CD4-positive, alpha-beta T cell (primary cell): Measurements from ENCODE around the gene COMTD1. TPM values are rescaled to one million over a fixed set of nuclear protein-coding genes. Genes with fewer than 3 reads are reported as not detected.
"Not testable (repeated sequence)": the region's sequence is repeated elsewhere in the genome, so short reads cannot be mapped to it uniquely, and the experiment has no call there.

Experiments used
- ATAC-seq: fragments of 200-7000 bp; cut with Tn5 transposase; one replicate; pipeline ENCODE4 v1.10.0; 2022; ENCODE audit warnings: mild to moderate bottlenecking; ENCODE audit not compliant: poor library complexity
- CTCF ChIA-PET: fragments of 350-600 bp; sonication (Branson Sonifier 250); formaldehyde crosslinking; loops from one replicate; lab custom pipeline; 2021; ENCODE audit warnings: antibody characterized with exemption, inconsistent platforms; lab: Charles Lee
- POLR2A ChIA-PET: fragments of 350-600 bp; sonication (Branson Sonifier 250); formaldehyde crosslinking; loops from one replicate; lab custom pipeline; 2021; ENCODE audit warnings: antibody characterized with exemption, inconsistent platforms; lab: Charles Lee
- DNase-seq, 14 experiments: peaks; one replicate each; pipeline ENCODE4 v3.0.0-alpha.2; 2013 to 2020; ENCODE audit warnings: mixed read lengths in 2 of 14
- H3K27ac ChIP-seq, 2 donors: one replicate each; pipeline versions ENCODE4 v1.5.1 to v1.7.0; 2013; ENCODE audit warnings: low read length in 2 of 2, low read depth in 1 of 2, mild to moderate bottlenecking in 1 of 2
- H3K27me3 ChIP-seq, 2 experiments: 1 replicate in 1 of 2; 2 replicates in 1 of 2; pipeline versions ENCODE4 v1.6.1 to v1.7.0; 2013; ENCODE audit warnings: low read length in 2 of 2, control low read depth in 1 of 2, mild to moderate bottlenecking in 1 of 2, moderate library complexity in 1 of 2; ENCODE audit not compliant: insufficient read depth in 2 of 2, control insufficient read depth in 1 of 2
- H3K36me3 ChIP-seq: one replicate; pipeline ENCODE4 v1.6.1; 2013; ENCODE audit warnings: low read length, control low read depth; ENCODE audit not compliant: insufficient read depth
- H3K4me1 ChIP-seq: one replicate; pipeline ENCODE4 v1.6.1; 2013; ENCODE audit warnings: low read length, control low read depth; ENCODE audit not compliant: insufficient read depth
- H3K4me3 ChIP-seq: one replicate; pipeline ENCODE4 v1.5.1; 2013; ENCODE audit warnings: mild to moderate bottlenecking, low read length, moderate library complexity
- H3K9me3 ChIP-seq, 2 experiments: 1 replicate in 1 of 2; 2 replicates in 1 of 2; pipeline versions ENCODE4 v1.6.1 to v1.7.0; 2013; ENCODE audit warnings: low read length in 2 of 2, mild to moderate bottlenecking in 2 of 2, control low read depth in 1 of 2, moderate library complexity in 1 of 2; ENCODE audit not compliant: control insufficient read depth in 1 of 2, insufficient read depth in 1 of 2
- H3K27ac Mint-ChIP-seq: one replicate; pipeline ENCODE4 v1.8.0; 2020; ENCODE audit warnings: mixed read lengths
- H3K27me3 Mint-ChIP-seq: one replicate; pipeline ENCODE4 v1.8.0; 2021; ENCODE audit warnings: mixed read lengths
- H3K36me3 Mint-ChIP-seq: one replicate; pipeline ENCODE4 v1.8.0; 2021; ENCODE audit warnings: low read depth, mixed read lengths
- H3K4me1 Mint-ChIP-seq: one replicate; pipeline ENCODE4 v1.8.0; 2021; ENCODE audit warnings: low read depth, mixed read lengths
- H3K4me3 Mint-ChIP-seq: one replicate; pipeline ENCODE4 v1.8.0; 2020; ENCODE audit warnings: mild to moderate bottlenecking, mixed read lengths
- H3K9me3 Mint-ChIP-seq: one replicate; pipeline ENCODE4 v1.8.0; 2020; ENCODE audit warnings: mixed read lengths
- CTCF ChIP-seq: fragments of 200-600 bp; IDR thresholded peaks from one replicate; pipeline ENCODE4 v1.8.0; 2022; ENCODE audit warnings: antibody characterized with exemption, mild to moderate bottlenecking
- intact Hi-C, 2 experiments: fragments of 100-400 bp; cut with DNase I in 1 of 2; cut with micrococcal nuclease in 1 of 2; formaldehyde crosslinking; loops; one replicate each; pipeline versions ENCODE4 v1.15.1 to v1.9.0; 2023 to 2025; cut with DNase I, micrococcal nuclease
- total RNA-seq, 174 experiments: library from RNA in 2 of 174; stranded (reverse) in 2 of 174; gene quantifications; one replicate each; pipeline ENCODE4 v1.2.3 and lab custom pipeline; 2021 to 2026

Gene COMTD1
- total RNA-seq, 2 experiments from 2014 or later: 9.5 to 10.5 TPM

GRCh38 chr10:75226656-75227055 lies 9.1 kb downstream of the COMTD1 start:
- ChIA-PET CTCF (interaction anchor here (3.1 to 3.6 kb wide), 2 partner anchors 9 to 39 kb away, joined by 13 to 16 read pairs; partner anchors contain the start of gene COMTD1), POLR2A (interaction anchor here (1.8 to 7.1 kb wide), 2 partner anchors 16 to 39 kb away, joined by 4 to 56 read pairs; partner anchors contain the start of gene VDAC2)
- Mint-ChIP-seq H3K4me3 (no peak overlapping the region), H3K27ac (peak overlapping the region; percentile 53), H3K27me3 (no peaks in the 10 kb centered on the region), H3K4me1 (peaks cover 66% of the 10 kb centered on the region), H3K9me3 (no peaks in the 10 kb centered on the region), H3K36me3 (peaks cover 90% of the 10 kb centered on the region)
- H3K36me3 ChIP-seq: peaks cover 86% of the 10 kb centered on the region
- ATAC-seq (no peak), DNase-seq (no peak)
- TF ChIP-seq CTCF: no peak
- H3K4me3 ChIP-seq: no peak overlapping the region
- H3K9me3 ChIP-seq: no peaks in the 10 kb centered on the region
- intact Hi-C loops: no loop called here
- peak overlapping the region in 1 of 2 donors; percentile 32 for H3K27ac ChIP-seq
- no peaks in the 10 kb centered on the region for H3K27me3 ChIP-seq
- peaks cover 19% of the 10 kb centered on the region for H3K4me1 ChIP-seq

- intact Hi-C loops: no loop called here
- Histone ChIP-seq H3K27me3 (no peaks in the 10 kb centered on the region), H3K27ac (no peak overlapping the region), H3K9me3 (no peaks in the 10 kb centered on the region), H3K36me3 (peaks cover 86% of the 10 kb centered on the region), H3K4me1 (peaks cover 19% of the 10 kb centered on the region), H3K4me3 (no peak overlapping the region)
- H3K9me3 Mint-ChIP-seq: no peaks in the 10 kb centered on the region
- ATAC-seq: no peak
- no peak for DNase-seq
- H3K4me3 Mint-ChIP-seq: no peak overlapping the region
- H3K27ac Mint-ChIP-seq: peak overlapping the region; percentile 53
- peaks cover 90% of the 10 kb centered on the region for H3K36me3 Mint-ChIP-seq
- TF ChIP-seq CTCF: no peak
- H3K4me1 Mint-ChIP-seq: peaks cover 62% of the 10 kb centered on the region
- ChIA-PET CTCF (interaction anchor here (3.1 to 3.6 kb wide), 2 partner anchors 10 to 38 kb away, joined by 13 to 16 read pairs; partner anchors contain the start of gene COMTD1), POLR2A (interaction anchor here (1.8 to 7.1 kb wide), 2 partner anchors 15 to 38 kb away, joined by 4 to 56 read pairs; partner anchors contain the start of gene VDAC2)
- no peaks in the 10 kb centered on the region for H3K27me3 Mint-ChIP-seq
Observed at GRCh38 chr10:75226095-75226494, 9.7 kb downstream of the COMTD1 start.

- Mint-ChIP-seq H3K4me3 (no peak overlapping the region), H3K36me3 (peaks cover 89% of the 10 kb centered on the region), H3K4me1 (peaks cover 58% of the 10 kb centered on the region), H3K9me3 (no peaks in the 10 kb centered on the region), H3K27me3 (no peaks in the 10 kb centered on the region), H3K27ac (peak overlapping the region; percentile 53)
- no peak for TF ChIP-seq CTCF
- intact Hi-C loops: no loop called here
- Histone ChIP-seq H3K9me3 (no peaks in the 10 kb centered on the region), H3K27ac (no peak overlapping the region), H3K4me3 (no peak overlapping the region), H3K4me1 (peaks cover 14% of the 10 kb centered on the region), H3K36me3 (peaks cover 88% of the 10 kb centered on the region), H3K27me3 (no peaks in the 10 kb centered on the region)
- ChIA-PET POLR2A (interaction anchor here (7.1 kb wide), 1 partner anchor 13 kb away, joined by 56 read pairs; the partner anchor contains the start of gene VDAC2), CTCF (interaction anchor here (1.4 to 3.6 kb wide), 2 partner anchors 12 to 36 kb away, joined by 4 to 16 read pairs; partner anchors contain the start of gene COMTD1)
- no peak for DNase-seq
- ATAC-seq: no peak
Observed at GRCh38 chr10:75223507-75223906, 12.2 kb downstream of the COMTD1 start.

GRCh38 chr10:75221492-75221891 lies 14.3 kb downstream of the COMTD1 start:
- peaks cover 95% of the 10 kb centered on the region for H3K36me3 ChIP-seq
- H3K4me1 ChIP-seq: peaks cover 22% of the 10 kb centered on the region
- H3K27ac ChIP-seq, DNase-seq, H3K27me3 Mint-ChIP-seq, H3K9me3 Mint-ChIP-seq, H3K4me3 Mint-ChIP-seq, H3K4me3 ChIP-seq, intact Hi-C loops, ATAC-seq, H3K27me3 ChIP-seq, H3K9me3 ChIP-seq: not testable (repeated sequence)
- Mint-ChIP-seq H3K4me1 (peaks cover 59% of the 10 kb centered on the region), H3K27ac (peak overlapping the region; percentile 69), H3K36me3 (peaks cover 95% of the 10 kb centered on the region)
- POLR2A ChIA-PET: interaction anchor here (0.5 to 7.1 kb wide), 2 partner anchors 11 to 15 kb away, joined by 3 to 56 read pairs; partner anchors contain the start of gene VDAC2
- CTCF ChIA-PET: interaction anchor here (0.6 to 1.6 kb wide), 4 partner anchors 9 to 37 kb away, joined by 3 to 5 read pairs (median 4); partner anchors contain the start of gene COMTD1
